Cardiac atrium fibroblast (primary cell): ENCODE data around the gene KRTAP10-5. TPM values are rescaled to one million over a fixed set of nuclear protein-coding genes. Genes with fewer than 3 reads are reported as not detected.

Experiments
- total RNA-seq: library from RNA; depleted of rRNA; stranded (reverse); fragments of >200 nt; gene quantifications from 2 replicates; pipeline ENCODE4 v1.2.3, GENCODE V29; 2015

The KRTAP10-5 gene
- total RNA-seq: not detected in 2 replicates

GRCh38 chr21:44580231-44580821 lies at the start of gene KRTAP10-5:
TSS of gene KRTAP10-5 (minus strand) at chr21:44580604. CDS start at chr21:44580578, 26 bp downstream.

GRCh38 chr21:44626673-44627143 lies 46.3 kb upstream of the KRTAP10-5 start, which contains the start of gene KRTAP10-9:
TSS of gene KRTAP10-9 (plus strand) at chr21:44627093. CDS start at chr21:44627172, 79 bp downstream.

GRCh38 chr21:44612029-44612486 lies 31.7 kb upstream of the KRTAP10-5 start, which contains the start of gene KRTAP10-8:
TSS of gene KRTAP10-8 (plus strand) at chr21:44612079. CDS start at chr21:44612101, 22 bp downstream.

GRCh38 chr21:44600118-44600978 lies 19.9 kb upstream of the KRTAP10-5 start, which contains the start of gene KRTAP10-7:
TSS of gene KRTAP10-7 (plus strand) at chr21:44600597. CDS start at chr21:44600622, 25 bp downstream.

GRCh38 chr21:44592446-44593311 lies 12.3 kb upstream of the KRTAP10-5 start, which contains the start of gene KRTAP10-6:
TSS of gene KRTAP10-6 (minus strand) at chr21:44592505. CDS start at chr21:44592484, 21 bp downstream.

GRCh38 chr21:44573630-44574456 lies 6.6 kb downstream of the KRTAP10-5 start, which contains the start of gene KRTAP10-4:
TSS of gene KRTAP10-4 (plus strand) at chr21:44573729. CDS start at chr21:44573759, 30 bp downstream.

GRCh38 chr21:44558695-44559094 lies 21.7 kb downstream of the KRTAP10-5 start, which contains the start of gene KRTAP10-3:
TSS of gene KRTAP10-3 (minus strand) at chr21:44558795. CDS start at chr21:44558715, 80 bp downstream.

GRCh38 chr21:44551340-44551961 lies 29.0 kb downstream of the KRTAP10-5 start, which contains the start of gene KRTAP10-2:
TSS of gene KRTAP10-2 (minus strand) at chr21:44551505. CDS start at chr21:44551458, 47 bp downstream.

GRCh38 chr21:44539991-44540666 lies 40.3 kb downstream of the KRTAP10-5 start, which contains the start of gene KRTAP10-1:
TSS of gene KRTAP10-1 (minus strand) at chr21:44540195. CDS start at chr21:44540150, 45 bp downstream.

Other genes starting within 250 kb of the KRTAP10-5 start
- gene CFAP410, start 241.2 kb downstream of the KRTAP10-5 start, total RNA-seq: 14.4 and 19.5 TPM in 2 replicates
- gene TRPM2, start 227.0 kb downstream of the KRTAP10-5 start, total RNA-seq: not detected in 2 replicates
- gene LRRC3, start 125.1 kb downstream of the KRTAP10-5 start, total RNA-seq: 3.6 and 3.7 TPM in 2 replicates
- gene KRTAP10-1, start 40.4 kb downstream of the KRTAP10-5 start, total RNA-seq: not detected in 2 replicates
- not detected in 2 replicates for gene KRTAP10-2, start 29.1 kb downstream of the KRTAP10-5 start, total RNA-seq
- gene KRTAP10-3, start 21.8 kb downstream of the KRTAP10-5 start, total RNA-seq: not detected in 2 replicates
- not detected in 2 replicates for gene KRTAP10-4, start 6.9 kb downstream of the KRTAP10-5 start, total RNA-seq
- not detected in 2 replicates for gene KRTAP10-6, start 11.9 kb upstream of the KRTAP10-5 start, total RNA-seq
- not detected in 2 replicates for gene KRTAP10-7, start 20.0 kb upstream of the KRTAP10-5 start, total RNA-seq
- not detected in 2 replicates for gene KRTAP10-8, start 31.5 kb upstream of the KRTAP10-5 start, total RNA-seq
- gene KRTAP10-9, start 46.5 kb upstream of the KRTAP10-5 start, total RNA-seq: not detected in 2 replicates
- not detected in 2 replicates for gene KRTAP10-10, start 56.8 kb upstream of the KRTAP10-5 start, total RNA-seq
- not detected in 2 replicates for gene KRTAP10-11, start 65.8 kb upstream of the KRTAP10-5 start, total RNA-seq
- not detected in 2 replicates for gene KRTAP12-4, start 74.1 kb upstream of the KRTAP10-5 start, total RNA-seq
- not detected in 2 replicates for gene KRTAP12-3, start 77.3 kb upstream of the KRTAP10-5 start, total RNA-seq
- gene KRTAP12-2, start 86.3 kb upstream of the KRTAP10-5 start, total RNA-seq: not detected in 2 replicates
- not detected in 2 replicates for gene KRTAP12-1, start 101.6 kb upstream of the KRTAP10-5 start, total RNA-seq
- not detected in 2 replicates for gene KRTAP10-12, start 116.6 kb upstream of the KRTAP10-5 start, total RNA-seq
- gene TSPEAR, start 131.0 kb upstream of the KRTAP10-5 start, total RNA-seq: not detected in 2 replicates
- gene UBE2G2, start 221.2 kb upstream of the KRTAP10-5 start, total RNA-seq: 33.4 and 43.9 TPM in 2 replicates
- 59.6 and 64.6 TPM in 2 replicates for gene SUMO3, start 237.5 kb upstream of the KRTAP10-5 start, total RNA-seq